ENCODE data around the gene EIF4E3.
A peak's percentile ranks its signal among the peaks of the same experiment; 100 is the strongest.

Gene EIF4E3

GRCh38 chr3:71688121-71688520 is 37.1 kb downstream of the EIF4E3 start:
- DNase-seq = no peak

GRCh38 chr3:71685686-71686085 is 39.5 kb downstream of the EIF4E3 start:
- no peak for DNase-seq

- DNase-seq = no peak
Observed at GRCh38 chr3:71684757-71685386, 40.3 kb downstream of the EIF4E3 start.

GRCh38 chr3:71684046-71684756 is 41.0 kb downstream of the EIF4E3 start:
- DNase-seq = no peak

GRCh38 chr3:71681224-71681668 is 44.0 kb downstream of the EIF4E3 start:
- DNase-seq = peak in 1 of 2 experiments; percentile 30

DNA sequence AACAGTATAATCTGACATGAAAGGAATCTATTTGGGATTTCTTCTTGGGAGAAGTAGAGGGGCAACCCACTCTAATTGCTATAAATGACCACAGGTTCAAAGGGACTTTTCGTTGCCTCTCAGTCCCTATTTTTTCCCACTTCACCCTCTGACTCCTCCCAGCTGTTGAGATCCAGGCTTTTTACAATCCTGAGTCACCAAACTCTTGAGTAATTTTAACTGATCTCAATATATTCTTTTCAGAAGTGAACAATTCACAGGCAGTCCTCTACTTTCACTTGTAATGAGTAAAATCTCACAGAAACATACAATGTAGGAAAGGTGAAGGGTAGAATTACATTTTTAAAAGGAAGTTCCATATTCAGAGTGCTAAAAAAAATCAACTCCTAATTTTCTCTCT is 44.6 kb downstream of the EIF4E3 start:
- no peak for DNase-seq

DNA sequence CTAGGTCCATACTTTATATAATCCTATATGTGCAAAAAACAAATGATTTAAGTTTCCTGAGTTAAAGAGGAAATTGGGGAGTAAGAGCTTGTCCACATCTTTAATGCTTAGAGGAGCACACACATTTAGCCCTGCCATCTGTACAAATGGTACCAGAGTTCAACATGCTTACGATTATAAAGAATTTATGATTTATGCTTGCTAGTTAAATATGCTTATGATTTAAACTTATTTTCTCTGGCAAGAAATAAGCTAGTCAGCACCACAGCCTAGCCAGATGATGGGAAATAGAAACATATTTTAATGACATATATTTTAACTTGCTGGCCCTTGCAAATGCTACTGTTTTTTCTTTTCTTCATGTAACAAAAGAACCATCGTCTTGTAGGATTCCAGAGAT is 48.3 kb downstream of the EIF4E3 start:
- no peak for DNase-seq

- DNase-seq = no peak
Observed at GRCh38 chr3:71673486-71673885, 51.7 kb downstream of the EIF4E3 start.

DNA sequence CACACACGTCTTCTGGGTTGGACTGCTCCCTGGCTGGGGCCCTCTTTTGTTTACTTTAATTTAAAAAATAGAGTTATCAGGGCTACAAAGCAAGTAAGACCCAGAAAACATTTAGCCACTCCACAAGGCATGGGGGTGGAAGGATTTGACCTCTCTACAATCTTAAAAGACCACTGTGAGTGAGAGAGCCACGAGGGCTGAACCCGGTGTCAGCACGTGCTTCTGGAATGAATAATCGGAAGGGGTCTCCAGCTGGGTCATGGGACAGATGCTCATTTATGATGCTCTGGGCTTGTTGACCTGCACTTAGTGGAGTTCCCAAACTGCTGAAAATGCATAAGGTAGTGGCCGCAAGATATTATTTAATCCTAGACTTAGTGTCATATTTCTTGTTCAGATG is 52.4 kb downstream of the EIF4E3 start:
- no peak for DNase-seq

GRCh38 chr3:71672340-71672739 is 52.9 kb downstream of the EIF4E3 start:
- DNase-seq = no peak

DNA sequence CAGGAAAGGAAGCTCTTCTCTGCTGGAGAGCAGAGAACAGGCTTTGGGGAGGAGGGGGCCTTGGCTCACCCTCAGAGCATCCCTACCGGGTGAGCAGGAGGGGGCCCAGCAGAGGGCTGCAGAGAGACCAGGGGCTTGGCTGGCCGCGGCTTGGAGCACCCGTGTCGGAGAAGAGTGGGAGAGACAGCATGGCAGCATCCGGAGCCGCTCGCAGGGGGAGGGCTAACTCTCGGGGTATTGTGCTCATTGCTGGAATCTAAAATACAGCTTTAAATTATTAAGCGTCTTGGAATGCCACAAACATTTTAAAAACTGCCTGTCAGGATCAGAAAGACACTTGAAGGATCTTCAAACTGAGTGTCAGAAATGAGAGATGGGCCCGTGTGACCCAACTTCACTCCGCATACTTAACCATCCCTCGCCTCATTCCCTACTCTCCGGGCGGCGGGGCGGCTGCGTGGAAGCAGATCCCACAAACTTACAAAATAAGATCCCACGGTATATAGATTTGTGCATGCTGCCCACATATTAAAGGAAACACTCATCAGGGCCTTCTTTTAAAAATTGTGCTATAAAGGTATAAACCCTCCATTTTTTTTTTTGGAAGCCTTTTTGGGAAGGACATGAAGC is 53.9 kb downstream of the EIF4E3 start:
- DNase-seq = no peak

DNA sequence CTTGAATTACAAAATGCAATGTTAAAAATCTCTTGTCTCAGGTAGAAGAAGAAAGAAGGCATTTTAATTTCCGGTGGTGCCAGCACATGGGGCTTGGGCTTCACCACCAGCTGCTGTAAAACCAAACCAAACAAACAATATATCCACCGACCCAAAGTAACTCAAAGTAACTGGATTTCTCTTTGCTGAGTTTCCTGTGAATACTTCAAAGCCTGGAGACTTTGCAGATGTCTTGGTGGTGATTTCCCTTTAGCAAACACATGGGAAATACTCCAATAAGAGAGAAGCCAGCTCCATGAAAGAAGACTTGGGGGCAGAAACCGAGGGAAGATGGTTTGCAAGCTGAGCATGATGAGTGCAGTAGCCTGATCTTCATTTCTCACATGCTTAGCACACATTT is 62.6 kb downstream of the EIF4E3 start:
- DNase-seq = no peak

- DNase-seq = no peak
Observed at GRCh38 chr3:71662056-71662455, 63.1 kb downstream of the EIF4E3 start.

DNA sequence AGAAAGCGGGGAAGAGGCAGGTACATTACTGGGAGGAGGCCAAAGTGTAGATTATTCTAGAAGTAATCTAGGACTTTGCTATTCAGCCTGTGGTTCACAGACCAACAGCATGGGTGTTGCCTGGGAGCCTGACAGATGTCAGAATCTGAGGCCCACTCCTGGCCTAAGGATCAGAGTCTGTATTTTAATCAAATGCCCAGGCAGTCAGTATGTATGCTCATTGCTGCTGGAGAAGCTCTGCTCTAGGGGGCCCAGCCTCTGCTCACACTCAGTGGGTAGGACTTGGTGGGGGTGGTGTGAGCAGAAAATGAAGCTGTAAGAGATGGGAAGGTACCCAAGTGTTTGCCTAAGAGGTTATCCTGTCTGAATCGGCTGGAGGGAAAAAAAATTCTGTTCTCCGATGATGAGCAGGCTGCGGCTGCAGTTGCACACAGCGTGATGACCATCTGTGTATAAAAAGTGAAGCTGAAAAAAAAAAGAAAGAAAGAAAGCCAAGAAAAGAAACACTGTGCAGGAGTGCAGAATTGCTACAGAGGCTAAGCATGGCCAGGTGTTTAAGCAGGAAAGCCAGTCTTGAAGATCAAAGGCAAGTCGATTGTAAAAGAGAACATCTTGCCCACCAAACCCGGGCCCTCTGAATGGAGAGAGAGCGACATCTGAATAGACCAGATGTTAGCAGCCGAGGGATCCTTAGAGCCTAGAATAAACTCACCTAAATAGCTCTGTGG is 65.2 kb downstream of the EIF4E3 start:
- no peak for DNase-seq

DNA sequence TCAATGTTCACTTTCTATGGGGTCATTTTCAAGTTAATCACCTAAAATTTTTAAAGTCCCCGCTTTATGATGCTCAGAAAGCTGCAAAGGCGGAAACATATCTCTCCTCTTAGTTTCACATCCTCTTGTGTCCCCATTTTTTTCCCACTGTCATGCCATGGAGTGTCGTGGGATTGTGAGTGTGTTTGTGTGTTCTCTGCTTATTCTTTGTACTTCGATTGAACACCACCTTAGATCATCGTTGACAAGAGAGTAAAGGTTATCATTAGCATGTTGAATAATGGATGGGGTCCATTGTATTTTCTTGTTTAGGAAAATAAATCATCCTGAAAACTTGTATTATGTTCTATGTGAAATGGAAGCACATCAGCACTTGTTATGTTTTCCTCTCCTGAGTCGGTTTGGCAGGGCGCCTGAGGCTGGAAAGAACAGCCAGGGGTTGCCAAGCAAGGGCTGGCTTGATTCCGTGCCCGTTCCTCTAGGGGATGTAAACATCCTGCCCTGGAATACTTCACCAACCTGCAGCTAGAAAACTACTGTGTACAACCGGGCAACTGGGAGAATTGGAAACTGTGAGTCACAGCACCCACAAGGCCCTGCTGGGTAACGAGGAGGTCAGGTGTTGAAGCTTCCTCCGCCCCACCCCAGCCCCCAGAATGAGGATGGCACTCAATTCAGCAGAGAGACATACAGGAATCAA is 67.2 kb downstream of the EIF4E3 start:
- no peak for DNase-seq

DNA sequence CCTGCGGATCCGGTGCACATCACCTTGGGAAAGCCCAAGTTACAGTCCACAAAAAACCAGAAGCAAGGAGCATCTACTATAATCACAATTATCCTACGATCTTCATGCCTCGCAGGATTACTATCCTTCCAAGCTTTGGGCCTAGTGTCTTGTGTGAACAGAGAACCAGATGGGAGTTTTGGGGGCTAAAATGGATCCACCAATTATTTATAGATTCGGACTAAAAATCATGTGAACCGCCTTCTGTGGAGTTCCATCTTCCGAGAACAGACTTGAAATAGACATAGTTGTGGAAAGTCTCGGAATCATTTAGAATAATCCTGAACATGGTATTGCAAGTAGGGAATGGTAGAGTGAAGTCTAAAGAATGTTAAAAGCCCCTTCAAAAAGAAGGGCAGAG is 70.1 kb downstream of the EIF4E3 start:
- DNase-seq = no peak

DNA sequence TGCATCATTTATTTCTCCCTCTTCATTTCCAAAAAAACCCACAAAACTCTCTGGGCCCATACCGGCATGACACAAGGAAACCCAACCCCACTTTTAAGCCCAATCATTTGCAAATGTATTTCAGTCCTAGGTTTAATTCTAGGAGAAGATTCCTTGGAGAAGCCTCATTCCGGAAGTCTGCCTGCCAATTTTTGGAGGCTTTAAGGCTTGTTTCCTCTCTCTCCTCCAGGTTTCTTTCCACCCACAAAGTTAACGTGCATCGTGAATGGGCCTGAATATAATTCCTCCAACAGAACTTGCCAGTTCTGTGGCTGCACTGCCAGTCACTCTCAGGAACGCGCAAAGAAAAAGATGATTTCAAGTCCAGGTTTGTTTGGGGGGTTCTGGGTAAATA is 71.8 kb downstream of the EIF4E3 start:
- no peak for DNase-seq

- DNase-seq = peak; percentile 9 to 60
Observed at GRCh38 chr3:71652781-71653413, 72.3 kb downstream of the EIF4E3 start.

GRCh38 chr3:71651625-71652024 is 73.6 kb downstream of the EIF4E3 start:
- peak; percentile 1 to 17 for DNase-seq

GRCh38 chr3:71650372-71650771 is 74.8 kb downstream of the EIF4E3 start:
- DNase-seq = no peak

DNA sequence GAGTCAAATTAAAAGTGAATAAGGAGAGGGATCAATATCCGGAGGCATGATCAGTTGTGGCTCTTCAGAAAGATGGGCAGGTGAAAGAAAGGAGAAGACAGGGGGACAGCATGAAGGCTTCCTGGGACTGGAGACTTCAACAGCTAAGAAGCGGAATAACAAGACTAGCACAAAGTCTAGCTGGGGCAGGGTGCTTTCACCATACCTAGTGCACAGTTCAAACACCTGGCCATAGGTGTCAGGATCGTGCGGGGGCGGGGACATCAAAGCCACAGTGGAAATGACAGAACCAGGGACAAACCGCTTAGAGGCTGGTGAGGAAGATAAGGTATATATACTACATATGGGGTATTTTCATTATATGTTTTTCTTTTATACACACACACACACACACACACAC is 75.4 kb downstream of the EIF4E3 start:
- no peak for DNase-seq

DNA sequence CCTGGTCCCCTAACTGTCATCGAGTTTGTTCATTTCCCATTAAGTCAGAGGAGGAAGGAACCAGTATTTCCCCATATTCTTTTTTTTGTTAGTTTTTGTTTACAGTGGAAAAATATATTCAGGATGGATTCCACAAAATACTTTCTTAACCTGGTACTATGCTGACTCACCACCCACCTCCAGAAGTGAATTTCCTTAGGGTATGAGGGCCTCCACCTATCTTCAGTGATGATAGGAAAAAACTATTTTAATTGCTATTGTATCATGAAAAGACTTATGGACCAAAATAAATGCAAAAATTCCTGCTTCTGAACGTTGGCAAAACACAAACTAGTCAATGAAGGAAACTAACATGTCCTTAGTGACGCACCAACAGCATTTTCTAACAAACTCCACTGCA is 77.5 kb downstream of the EIF4E3 start:
- no peak for DNase-seq

DNA sequence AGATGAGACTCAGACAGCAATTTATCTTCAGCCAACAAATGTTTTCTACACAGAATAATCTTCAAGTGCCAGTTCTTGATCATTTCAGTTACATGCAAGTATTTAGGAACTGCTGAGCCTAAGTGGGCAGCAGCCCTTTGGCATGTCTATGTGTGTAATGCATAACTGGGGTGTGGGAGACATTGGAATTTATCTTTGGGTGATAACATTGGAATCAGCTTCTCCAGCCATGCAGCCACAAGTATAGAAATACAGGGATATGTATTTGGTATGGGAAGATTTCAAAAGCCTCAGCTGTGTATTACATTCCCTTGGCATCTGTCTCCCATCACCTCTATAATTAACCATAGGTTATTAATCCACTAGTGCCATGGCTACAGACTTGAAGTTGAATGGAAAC is 78.2 kb downstream of the EIF4E3 start:
- no peak for DNase-seq

Measured in NCI-H526 (cell line).